GM23248 (cell line): ENCODE data around the gene ARSG. TPM values are rescaled to one million over a fixed set of nuclear protein-coding genes. Genes with fewer than 3 reads are reported as not detected.

ENCODE experiments used
- DNase-seq: peaks from one replicate; pipeline ENCODE4 v3.0.0-alpha.2; 2015
- H2AFZ ChIP-seq: fragments of 200-600 bp; sonication (generic); 2 replicates; pipeline ENCODE4 v1.6.1; 2016; ENCODE audit warnings: antibody characterized with exemption
- H3F3A ChIP-seq: fragments of 200-600 bp; sonication (generic); 2 replicates; pipeline ENCODE4 v1.6.1; 2016; ENCODE audit warnings: mild to moderate bottlenecking, antibody characterized with exemption, mixed run types; ENCODE audit not compliant: insufficient read depth
- H3K27ac ChIP-seq: fragments of 200-600 bp; sonication (generic); 2 replicates; pipeline ENCODE4 v1.5.1; 2016; ENCODE audit warnings: mild to moderate bottlenecking
- H3K27me3 ChIP-seq: fragments of 200-600 bp; sonication (generic); replicated peaks from 2 replicates; pipeline ENCODE4 v1.6.1; 2016; ENCODE audit warnings: mild to moderate bottlenecking; ENCODE audit not compliant: insufficient read depth
- H3K36me3 ChIP-seq: fragments of 200-600 bp; sonication (generic); 2 replicates; pipeline ENCODE4 v1.6.1; 2016; ENCODE audit warnings: low read depth, mild to moderate bottlenecking
- H3K4me1 ChIP-seq: fragments of 200-600 bp; sonication (generic); 2 replicates; pipeline ENCODE4 v1.6.1; 2016; ENCODE audit warnings: mild to moderate bottlenecking; ENCODE audit not compliant: insufficient read depth
- H3K4me2 ChIP-seq: fragments of 200-600 bp; sonication (generic); one replicate; pipeline ENCODE4 v1.6.1; 2016; ENCODE audit warnings: mild to moderate bottlenecking; ENCODE audit not compliant: unreplicated experiment
- H3K4me3 ChIP-seq: fragments of 200-600 bp; sonication (generic); 2 replicates; pipeline ENCODE4 v1.5.1; 2016; ENCODE audit warnings: mild to moderate bottlenecking
- H3K79me2 ChIP-seq: fragments of 200-600 bp; sonication (generic); 2 replicates; pipeline ENCODE4 v1.6.1; 2016; ENCODE audit warnings: mild to moderate bottlenecking; ENCODE audit not compliant: insufficient read depth
- H3K9ac ChIP-seq: fragments of 200-600 bp; sonication (generic); 2 replicates; pipeline ENCODE4 v1.6.1; 2016; ENCODE audit warnings: mild to moderate bottlenecking
- H3K9me2 ChIP-seq: fragments of 200-600 bp; sonication (generic); 2 replicates; pipeline ENCODE4 v1.6.1; 2016; ENCODE audit warnings: mixed run types, mild to moderate bottlenecking, moderate library complexity; ENCODE audit not compliant: insufficient read depth
- H3K9me3 ChIP-seq: fragments of 200-600 bp; sonication (generic); one replicate; pipeline ENCODE4 v1.6.1; 2017; ENCODE audit warnings: low read depth
- H4K20me1 ChIP-seq: fragments of 200-600 bp; sonication (generic); 2 replicates; pipeline ENCODE4 v1.6.0; 2016; ENCODE audit not compliant: insufficient read depth
- EZH2 ChIP-seq: fragments of 200-600 bp; sonication (generic); IDR thresholded peaks from 2 replicates; pipeline ENCODE4 v1.6.1; 2018; ENCODE audit warnings: antibody characterized with exemption, mild to moderate bottlenecking; ENCODE audit not compliant: insufficient read depth, poor library complexity, severe bottlenecking
- EZH2phosphoT487 ChIP-seq: fragments of 200-600 bp; sonication (generic); IDR thresholded peaks from 2 replicates; pipeline ENCODE4 v1.6.1; 2018; ENCODE audit warnings: antibody characterized with exemption, moderate library complexity, mild to moderate bottlenecking, low read depth; ENCODE audit not compliant: insufficient read depth
- WGBS, 2 experiments: methylation state at CpG; one replicate each; pipeline ENCODE4 v1.1.6; 2015 to 2017; ENCODE audit warnings: low lambda C conversion rate in 2 of 2, low coverage in 1 of 2; ENCODE audit errors: missing lambda C conversion rate in 2 of 2; 5-methylcytosine and 5-hydroxymethylcytosine counted together
- in situ Hi-C: fragments of 300-500 bp; cut with MboI; formaldehyde crosslinking; loops from 2 replicates; pipeline ENCODE4 v1.15.0; 2020
- microRNA counts: library from miRNA; unstranded; fragments of <30 nt; microRNA quantifications from one replicate; lab custom pipeline; 2016
- microRNA-seq: library from miRNA; unstranded; fragments of <30 nt; microRNA quantifications from one replicate; pipeline ENCODE4, GENCODE V29; 2016; ENCODE audit warnings: borderline number of aligned reads
- polyA plus RNA-seq: library from polyadenylated mRNA; unstranded; fragments of >200 nt; fragmentation: Nextera tagmentation; extraction: Ambion mirVana; gene quantifications from 2 replicates; pipeline ENCODE4 v1.2.1, GENCODE V29; 2016
- small RNA-seq: library from RNA; depleted of rRNA; stranded (forward); fragments of <200 nt; gene quantifications from one replicate; pipeline ENCODE3, GENCODE V24; 2014; ENCODE audit warnings: low read depth, low replicate concordance
- total RNA-seq: library from RNA; depleted of rRNA; stranded (reverse); fragments of >200 nt; shearing (Covaris generic); gene quantifications from 2 replicates; pipeline ENCODE4 v1.2.3, GENCODE V29; 2014; rRNA removed

Gene ARSG
- total and polyA plus RNA-seq, 2 experiments from 2014 or later: 2.8 to 5.6 TPM

DNA sequence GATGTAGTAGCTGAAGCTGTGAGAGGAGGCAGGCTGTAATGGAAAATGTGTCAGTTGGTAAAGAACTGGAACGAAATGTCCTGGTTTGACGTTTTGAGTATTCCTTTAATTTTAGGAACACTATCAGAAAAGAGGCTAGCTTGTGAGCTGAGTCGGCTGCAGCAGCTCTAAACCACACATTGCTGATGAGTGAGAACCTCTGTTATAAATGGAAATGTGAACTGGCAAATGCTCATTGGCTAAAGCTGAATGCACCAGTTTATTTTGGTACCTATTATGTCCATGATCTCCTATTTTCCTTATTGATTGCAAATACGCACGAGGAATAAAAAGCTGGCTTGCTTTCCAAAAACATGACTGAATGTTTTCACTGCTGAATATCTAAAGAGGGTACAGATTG is 177.0 kb downstream of the ARSG start:
- Histone ChIP-seq H2AFZ (no peak overlapping the region), H3K9me2 (no peaks in the 10 kb centered on the region), H3K36me3 (no peaks in the 10 kb centered on the region), H3K9ac (no peak overlapping the region), H3K9me3 (no peaks in the 10 kb centered on the region), H3K4me3 (no peak overlapping the region), H3K79me2 (no peaks in the 10 kb centered on the region), H3K27me3 (no peaks in the 10 kb centered on the region), H4K20me1 (no peaks in the 10 kb centered on the region), H3K27ac (no peak overlapping the region), H3F3A (no peaks in the 10 kb centered on the region; the same call in 1 of the 2 replicates), H3K4me2 (no peak overlapping the region), H3K4me1 (no peaks in the 10 kb centered on the region)
- in situ Hi-C loops: loop anchor here (10.0 kb wide), 1 partner anchor 294 kb away; no protein-coding TSS in a partner anchor
- DNase-seq: peak; percentile 47
- TF ChIP-seq EZH2 (no peak), EZH2phosphoT487 (no peak)
- WGBS, 2 experiments: 44 to 45% methylated on average over 5 of the region's 5 CpGs

DNA sequence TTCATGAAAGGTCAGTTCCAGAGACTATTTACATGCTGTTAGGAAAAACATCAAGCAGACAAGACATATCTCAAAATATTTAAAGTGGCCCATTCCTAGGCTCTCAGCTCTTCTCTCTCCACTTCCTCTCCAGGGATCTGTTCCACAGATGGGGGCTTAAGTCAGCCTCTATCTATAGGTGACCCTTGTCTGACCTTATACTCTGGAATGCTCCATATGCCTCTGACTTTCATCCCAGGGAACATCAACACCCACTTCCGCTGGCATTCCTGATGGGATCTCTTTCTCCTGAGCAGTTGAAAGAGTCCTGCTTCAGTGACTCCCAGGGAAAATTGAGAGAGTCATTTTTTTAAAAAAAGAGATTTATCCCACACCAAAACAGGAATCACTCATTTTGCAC is 177.5 kb downstream of the ARSG start:
- Histone ChIP-seq H4K20me1 (no peaks in the 10 kb centered on the region), H3K9me2 (no peaks in the 10 kb centered on the region), H3K79me2 (no peaks in the 10 kb centered on the region), H3K27me3 (no peaks in the 10 kb centered on the region), H3K4me1 (no peaks in the 10 kb centered on the region), H3K9ac (no peak overlapping the region), H3K27ac (no peak overlapping the region), H3K9me3 (no peaks in the 10 kb centered on the region), H2AFZ (no peak overlapping the region), H3F3A (no peaks in the 10 kb centered on the region; the same call in 1 of the 2 replicates), H3K4me2 (no peak overlapping the region), H3K36me3 (no peaks in the 10 kb centered on the region), H3K4me3 (no peak overlapping the region)
- TF ChIP-seq EZH2: no peak
- TF ChIP-seq EZH2phosphoT487: no peak
- in situ Hi-C loops: loop anchor here (10.0 kb wide), 1 partner anchor 294 kb away; no protein-coding TSS in a partner anchor
- WGBS, 2 experiments: 85 to 95% methylated on average over 1 of the region's 1 CpG
- DNase-seq: no peak

MicroRNA genes within 50 kb of the gene (microRNA counts, 767-probe panel; counts per million panel counts)
- 447 counts per million, percentile 86 among the panel's probes with 10 or more counts for microRNA hsa-miR-635 (lab: Ali Mortazavi, UCI)

Small RNA genes within 50 kb of the gene (microRNA-seq; reads per million reads assigned to microRNA genes)
- not detected for gene MIR635

Small RNA genes within 50 kb of the gene (small RNA-seq; reads per million reads assigned to genes)
- gene MIR635: not detected

Other genes starting within 250 kb of the ARSG start
- 81.6 and 96.7 TPM in 2 replicates for gene AMZ2, start 43.5 kb upstream of the ARSG start, total RNA-seq
- gene AMZ2, start 43.5 kb upstream of the ARSG start, polyA plus RNA-seq: 117 and 120 TPM in 2 replicates
- gene SLC16A6, start 368 bp upstream of the ARSG start, total RNA-seq: 0.13 and 0.32 TPM in 2 replicates
- gene SLC16A6, start 368 bp upstream of the ARSG start, polyA plus RNA-seq: 0.16 and 0.30 TPM in 2 replicates
- 82.0 and 91.4 TPM in 2 replicates for gene WIPI1, start 166.0 kb downstream of the ARSG start, total RNA-seq
- gene WIPI1, start 166.0 kb downstream of the ARSG start, polyA plus RNA-seq: 99.1 and 100 TPM in 2 replicates
- gene PRKAR1A, start 220.9 kb downstream of the ARSG start, total RNA-seq: 281 and 287 TPM in 2 replicates
- gene PRKAR1A, start 220.9 kb downstream of the ARSG start, polyA plus RNA-seq: 331 and 332 TPM in 2 replicates